ENCODE data around the gene ACOT8.

- no peak for TF ChIP-seq POLR2A (IDR thresholded peaks at IDR 0.05; ENCODE audit: low read length)
- no peak for TF ChIP-seq GATA1 (IDR thresholded peaks at IDR 0.05; ENCODE audit: low read depth, low read length)
These were observed 15.4 kb upstream of the ACOT8 start for GRCh38 chr20:45872626-45873025.

Measured in erythroblast (primary cell).